Keratinocyte (primary cell): ENCODE measurements around the gene DYNC1I1. TPM values are rescaled to one million over a fixed set of nuclear protein-coding genes. Genes with fewer than 3 reads are reported as not detected.

ENCODE experiments used
- DNase-seq: peaks from one replicate; pipeline ENCODE4 v3.0.0-alpha.2; 2011; ENCODE audit warnings: low read depth, missing footprints, low spot score
- FAIRE-seq: peaks from 2 replicates; lab custom pipeline; 2011; peaks lifted over from hg19 to GRCh38; lab: Jason Lieb, UNC
- H2AFZ ChIP-seq: 2 replicates; pipeline ENCODE4 v1.6.0; 2012; ENCODE audit warnings: low read length, control low read depth, inconsistent platforms; ENCODE audit not compliant: control insufficient read depth
- H3K27ac ChIP-seq: 2 replicates; pipeline ENCODE4 v1.5.1; 2011; ENCODE audit warnings: low read length; ENCODE audit not compliant: control insufficient read depth, insufficient read depth
- H3K27me3 ChIP-seq: 3 replicates; pipeline ENCODE4 v1.6.0; 2011; ENCODE audit warnings: low read length; ENCODE audit not compliant: control insufficient read depth, insufficient read depth; ENCODE audit errors: extremely low read depth
- H3K36me3 ChIP-seq, 2 experiments: 2 replicates in 1 of 2; 3 replicates in 1 of 2; pipeline ENCODE4 v1.5.1; 2011; ENCODE audit warnings: low read length in 2 of 2, mild to moderate bottlenecking in 1 of 2; ENCODE audit not compliant: control insufficient read depth in 2 of 2, insufficient read depth in 2 of 2; ENCODE audit errors: extremely low read depth in 1 of 2
- H3K4me1 ChIP-seq: 3 replicates; pipeline ENCODE4 v1.5.1; 2011; ENCODE audit warnings: low read length; ENCODE audit not compliant: control insufficient read depth, insufficient read depth; ENCODE audit errors: extremely low read depth
- H3K4me2 ChIP-seq: 3 replicates; pipeline ENCODE4 v1.6.0; 2011; ENCODE audit warnings: low read depth, low read length; ENCODE audit not compliant: control insufficient read depth, insufficient read depth; ENCODE audit errors: extremely low read depth
- H3K4me3 ChIP-seq, 3 experiments: fragments of 200-600 bp in 1 of 3; sonication (generic) in 1 of 3; 2 replicates in 2 of 3; 3 replicates in 1 of 3; pipeline ENCODE4 v1.5.1; 2011 to 2016; ENCODE audit warnings: low read length in 3 of 3, mild to moderate bottlenecking in 3 of 3, control low read depth in 2 of 3, inconsistent platforms in 1 of 3, low read depth in 1 of 3, mixed read lengths in 1 of 3, mixed run types in 1 of 3, moderate library complexity in 1 of 3; ENCODE audit not compliant: control insufficient read depth in 2 of 3, insufficient read depth in 2 of 3; ENCODE audit errors: extremely low read depth in 1 of 3
- H3K79me2 ChIP-seq: 2 replicates; pipeline ENCODE4 v1.6.0; 2012; ENCODE audit warnings: low read length; ENCODE audit not compliant: control insufficient read depth, insufficient read depth
- H3K9ac ChIP-seq: 3 replicates; pipeline ENCODE4 v1.6.0; 2011; ENCODE audit warnings: low read length; ENCODE audit not compliant: control insufficient read depth, insufficient read depth; ENCODE audit errors: extremely low read depth
- H3K9me1 ChIP-seq: 3 replicates; pipeline ENCODE4 v1.6.0; 2011; ENCODE audit warnings: low read length; ENCODE audit not compliant: control insufficient read depth, insufficient read depth; ENCODE audit errors: extremely low read depth
- H3K9me3 ChIP-seq: 2 replicates; pipeline ENCODE4 v1.5.1; 2012; ENCODE audit warnings: low read depth, low read length; ENCODE audit not compliant: control insufficient read depth
- H4K20me1 ChIP-seq: 3 replicates; pipeline ENCODE4 v1.6.0; 2011; ENCODE audit warnings: low read length; ENCODE audit not compliant: control insufficient read depth, insufficient read depth; ENCODE audit errors: extremely low read depth
- CTCF ChIP-seq, 3 experiments: IDR thresholded peaks in 1 of 3; conservative IDR thresholded peaks in 1 of 3; optimal IDR thresholded peaks in 1 of 3; 2 replicates in 2 of 3; 3 replicates in 1 of 3; pipeline versions ENCODE3 to v1.5.1; 2011; ENCODE audit warnings: low read length in 3 of 3, mild to moderate bottlenecking in 3 of 3, moderate library complexity in 2 of 3, control low read depth in 1 of 3, inconsistent platforms in 1 of 3; ENCODE audit not compliant: insufficient read depth in 2 of 3; ENCODE audit errors: extremely low read depth in 1 of 3
- EZH2 ChIP-seq: IDR thresholded peaks from one replicate; pipeline ENCODE4 v1.6.1; 2012; ENCODE audit warnings: inconsistent platforms, mild to moderate bottlenecking, low read length, moderate library complexity
- dilution Hi-C: fragments of 300-500 bp; cut with MboI; formaldehyde crosslinking; loops from one replicate; pipeline ENCODE4 v1.7.0; 2020; ENCODE audit warnings: low sequenced_read_pairs; ENCODE audit not compliant: extremely low pct_ligation_motif_present
- polyA plus RNA-seq, 5 experiments: library from polyadenylated mRNA; depleted of rRNA in 3 of 5; stranded (reverse) in 3 of 5; stranded (forward) in 1 of 5; unstranded in 1 of 5; fragments of >200 nt; gene quantifications; 1 replicate in 1 of 5; 2 replicates in 3 of 5; 3 replicates in 1 of 5; pipeline versions ENCODE4 v1.2.1 to v1.2.3, GENCODE V29; 2011 to 2012; ENCODE audit warnings: missing spikeins in 2 of 5, low read depth in 1 of 5, low replicate concordance in 1 of 5

Gene DYNC1I1
- polyA plus RNA-seq, 1 donor (not counting 4 experiments of a cell fraction or from before 2014, with no cell fraction given): 0.10 TPM

GRCh38 chr7:95951531-95951930 lies 179.2 kb downstream of the DYNC1I1 start:
- H3K27me3 ChIP-seq: no peaks in the 10 kb centered on the region
- H3K27ac ChIP-seq: no peak overlapping the region
- H3K9ac ChIP-seq: no peak overlapping the region
- H4K20me1 ChIP-seq: no peaks in the 10 kb centered on the region
- dilution Hi-C loops: no loop called here
- H3K4me1 ChIP-seq: no peaks in the 10 kb centered on the region
- H3K36me3 ChIP-seq: no peaks in the 10 kb centered on the region
- H3K9me3 ChIP-seq: no peaks in the 10 kb centered on the region
- DNase-seq (no peak), FAIRE-seq (no peak)
- H2AFZ ChIP-seq: no peak overlapping the region
- no peak overlapping the region for H3K4me2 ChIP-seq
- no peaks in the 10 kb centered on the region for H3K9me1 ChIP-seq
- H3K79me2 ChIP-seq: no peaks in the 10 kb centered on the region
- no peak for TF ChIP-seq EZH2
- no peak for TF ChIP-seq CTCF (optimal IDR thresholded peaks at IDR 0.05 in 1 of 3, IDR thresholded peaks at IDR 0.05 in 1 of 3, conservative IDR thresholded peaks at IDR 0.05 in 1 of 3; ENCODE audit: extremely low read depth in 1 of 3, insufficient read depth in 2 of 3, low read length in 3 of 3)
- H3K4me3 ChIP-seq: no peak overlapping the region

GRCh38 chr7:95951997-95952795 lies 179.8 kb downstream of the DYNC1I1 start:
- no peaks in the 10 kb centered on the region for H3K27me3 ChIP-seq
- no peak overlapping the region for H3K9ac ChIP-seq
- H3K9me3 ChIP-seq: no peaks in the 10 kb centered on the region
- no peak overlapping the region for H3K4me2 ChIP-seq
- no peak for TF ChIP-seq EZH2
- no peak for TF ChIP-seq CTCF (optimal IDR thresholded peaks at IDR 0.05 in 1 of 3, IDR thresholded peaks at IDR 0.05 in 1 of 3, conservative IDR thresholded peaks at IDR 0.05 in 1 of 3; ENCODE audit: extremely low read depth in 1 of 3, insufficient read depth in 2 of 3, low read length in 3 of 3)
- H3K36me3 ChIP-seq: no peaks in the 10 kb centered on the region
- no peak overlapping the region for H3K4me3 ChIP-seq
- dilution Hi-C loops: no loop called here
- no peak overlapping the region for H3K27ac ChIP-seq
- no peaks in the 10 kb centered on the region for H3K4me1 ChIP-seq
- no peaks in the 10 kb centered on the region for H3K9me1 ChIP-seq
- DNase-seq (no peak), FAIRE-seq (no peak)
- H2AFZ ChIP-seq: no peak overlapping the region
- no peaks in the 10 kb centered on the region for H4K20me1 ChIP-seq
- no peaks in the 10 kb centered on the region for H3K79me2 ChIP-seq
